Pancreas (tissue), 10 donors: Measurements from ENCODE around the gene ERP27. TPM values are rescaled to one million over a fixed set of nuclear protein-coding genes. Genes with fewer than 3 reads are reported as not detected.

Source experiments
- ATAC-seq, 4 donors: fragments of 200-7000 bp; cut with Tn5 transposase; one replicate each; pipeline versions ENCODE4 v1.8.0 to v1.9.1; 2020; ENCODE audit warnings: mild to moderate bottlenecking in 4 of 4, moderate library complexity in 4 of 4
- DNase-seq, 6 donors: peaks; one replicate each; pipeline ENCODE4 v3.0.0-alpha.2; 2020
- FAIRE-seq: peaks from 2 replicates; lab custom pipeline; 2012; peaks lifted over from hg19 to GRCh38; lab: Jason Lieb, UNC
- H3K27ac ChIP-seq, 4 donors: fragments of 200-600 bp; sonication (generic); 1 replicate in 3 of 4; 2 replicates in 1 of 4; pipeline versions ENCODE4 v1.5.0 to v1.8.0; 2020
- H3K27me3 ChIP-seq, 4 donors: fragments of 200-600 bp; one replicate each; pipeline ENCODE4 v1.8.0; 2021
- H3K36me3 ChIP-seq, 3 donors: fragments of 200-600 bp; sonication (generic) in 1 of 3; one replicate each; pipeline versions ENCODE4 v1.5.0 to v1.8.0; 2020 to 2021
- H3K4me1 ChIP-seq, 3 donors: fragments of 200-600 bp; one replicate each; pipeline ENCODE4 v1.8.0; 2021
- H3K4me3 ChIP-seq, 4 donors: fragments of 200-600 bp; sonication (generic) in 2 of 4; one replicate each; pipeline versions ENCODE4 v1.5.0 to v1.8.0; 2020 to 2021
- H3K9me3 ChIP-seq, 4 donors: fragments of 200-600 bp; one replicate each; pipeline ENCODE4 v1.8.0; 2021
- WGBS, 2 donors: extraction: QIAGEN DNeasy Blood & Tissue Kit; methylation state at CpG; one replicate each; pipeline ENCODE4 v1.1.7; 2013; 5-methylcytosine and 5-hydroxymethylcytosine counted together
- intact Hi-C, 3 donors: fragments of 100-400 bp; cut with DNase I; formaldehyde crosslinking; loops; one replicate each; pipeline versions ENCODE4 v1.11.1 to v1.14.2; 2022
- polyA plus RNA-seq, 2 donors: library from polyadenylated mRNA; stranded (reverse); fragments of 200-250 nt; gene quantifications; one replicate each; pipeline ENCODE4 v1.2.3, GENCODE V29; 2013
- total RNA-seq, 6 donors: library from RNA; stranded (reverse); fragmentation: NEBNext Ultra II Directional in 4 of 6; extraction: Animal tissue kit (Norgen Biotek cat#: 25700) in 4 of 6; gene quantifications; one replicate each; pipeline versions ENCODE4 v1.2.1 to v1.2.4, GENCODE V29; 2021 to 2023
- TF ChIP-seq, protein P1 (sequence below), 4 donors: fragments of 200-600 bp; sonication (generic) in 3 of 4; IDR thresholded peaks; one replicate each; pipeline versions ENCODE4 v1.5.0 to v1.8.0; 2021; ENCODE audit warnings: antibody characterized with exemption in 4 of 4
- donor health status: healthy with polysubstance abuse.
- donor health status: DM: no; HTN: no; CAD: no; lungs with moderate emphysema.
- donor health status: DM: no; HTN: no; CAD: no.
- donor health status: control.
- donor health status: control.
- donor health status: Bipolar disorder and iron deficiency.
- donor health status: DM: yes; HTN: yes; CAD: no.
- donor health status: DM: no; HTN: no; CAD: no.
- donor health status: DM: no; HTN: no; CAD: no.
- donor health status: DM: yes; HTN: yes; CAD: no.

ERP27 gene
- total and polyA plus RNA-seq, 8 donors = 41.8 to 267 (median 97.7) TPM

GRCh38 chr12:14896521-14897169 is 41.7 kb downstream of the ERP27 start:
- TF ChIP-seq, protein P1, sequence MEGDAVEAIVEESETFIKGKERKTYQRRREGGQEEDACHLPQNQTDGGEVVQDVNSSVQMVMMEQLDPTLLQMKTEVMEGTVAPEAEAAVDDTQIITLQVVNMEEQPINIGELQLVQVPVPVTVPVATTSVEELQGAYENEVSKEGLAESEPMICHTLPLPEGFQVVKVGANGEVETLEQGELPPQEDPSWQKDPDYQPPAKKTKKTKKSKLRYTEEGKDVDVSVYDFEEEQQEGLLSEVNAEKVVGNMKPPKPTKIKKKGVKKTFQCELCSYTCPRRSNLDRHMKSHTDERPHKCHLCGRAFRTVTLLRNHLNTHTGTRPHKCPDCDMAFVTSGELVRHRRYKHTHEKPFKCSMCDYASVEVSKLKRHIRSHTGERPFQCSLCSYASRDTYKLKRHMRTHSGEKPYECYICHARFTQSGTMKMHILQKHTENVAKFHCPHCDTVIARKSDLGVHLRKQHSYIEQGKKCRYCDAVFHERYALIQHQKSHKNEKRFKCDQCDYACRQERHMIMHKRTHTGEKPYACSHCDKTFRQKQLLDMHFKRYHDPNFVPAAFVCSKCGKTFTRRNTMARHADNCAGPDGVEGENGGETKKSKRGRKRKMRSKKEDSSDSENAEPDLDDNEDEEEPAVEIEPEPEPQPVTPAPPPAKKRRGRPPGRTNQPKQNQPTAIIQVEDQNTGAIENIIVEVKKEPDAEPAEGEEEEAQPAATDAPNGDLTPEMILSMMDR (IDR thresholded peaks at IDR 0.05) = no peak
- Histone ChIP-seq H3K9me3 (no peaks in the 10 kb centered on the region), H3K27me3 (no peaks in the 10 kb centered on the region), H3K27ac (no peak overlapping the region), H3K4me3 (no peak overlapping the region), H3K36me3 (no peaks in the 10 kb centered on the region), H3K4me1 (peaks cover 0 to 10% (median 0%) of the 10 kb centered on the region in 3 donors)
- intact Hi-C loops = no loop called here
- 79 to 80% methylated on average over 7 of the region's 7 CpGs for WGBS, 2 donors
- FAIRE-seq (no peak), ATAC-seq (peak in 2 of 4 donors; percentile 13 to 14), DNase-seq (no peak)

GRCh38 chr12:14893506-14894250 is 44.7 kb downstream of the ERP27 start:
- H3K27me3 ChIP-seq = no peaks in the 10 kb centered on the region
- TF ChIP-seq, protein P1 (IDR thresholded peaks at IDR 0.05) = no peak
- intact Hi-C loops = no loop called here
- H3K9me3 ChIP-seq = no peaks in the 10 kb centered on the region
- peaks cover 0 to 10% (median 0%) of the 10 kb centered on the region in 3 donors for H3K4me1 ChIP-seq
- H3K4me3 ChIP-seq = no peak overlapping the region
- DNase-seq (no peak), FAIRE-seq (peak; percentile 20), ATAC-seq (peak in 3 of 4 donors; percentile 79 to 86 (median 85))
- H3K36me3 ChIP-seq = no peaks in the 10 kb centered on the region
- WGBS, 2 donors = 31 to 52% methylated on average over 5 of the region's 5 CpGs
- peak overlapping the region in 2 of 4 donors; percentile 30 to 39 for H3K27ac ChIP-seq

GRCh38 chr12:14892726-14893505 is 45.4 kb downstream of the ERP27 start:
- FAIRE-seq (no peak), ATAC-seq (peak in 3 of 4 donors; percentile 74 to 78 (median 76)), DNase-seq (no peak)
- TF ChIP-seq, protein P1 (IDR thresholded peaks at IDR 0.05) = no peak
- Histone ChIP-seq H3K36me3 (no peaks in the 10 kb centered on the region), H3K9me3 (no peaks in the 10 kb centered on the region), H3K4me3 (no peak overlapping the region), H3K4me1 (peaks cover 0 to 10% (median 0%) of the 10 kb centered on the region in 3 donors), H3K27ac (peak overlapping the region in 2 of 4 donors; percentile 30 to 39), H3K27me3 (no peaks in the 10 kb centered on the region)
- intact Hi-C loops = no loop called here
- 61 to 67% methylated on average over 7 of the region's 7 CpGs for WGBS, 2 donors

GRCh38 chr12:14890701-14891100 is 47.6 kb downstream of the ERP27 start:
- WGBS, 2 donors = 83 to 94% methylated on average over 5 of the region's 5 CpGs
- H3K9me3 ChIP-seq = no peaks in the 10 kb centered on the region
- H3K27ac ChIP-seq = no peak overlapping the region
- FAIRE-seq (no peak), ATAC-seq (no peak), DNase-seq (no peak)
- TF ChIP-seq, protein P1 (IDR thresholded peaks at IDR 0.05) = no peak
- no peaks in the 10 kb centered on the region for H3K36me3 ChIP-seq
- H3K4me3 ChIP-seq = no peak overlapping the region
- intact Hi-C loops = no loop called here
- peaks cover 0 to 12% (median 0%) of the 10 kb centered on the region in 3 donors for H3K4me1 ChIP-seq
- H3K27me3 ChIP-seq = no peaks in the 10 kb centered on the region
